H54 (cell line): ENCODE data around the gene ZNF302.
"Not testable (repeated sequence)": the region's sequence is repeated elsewhere in the genome, so short reads cannot be mapped to it uniquely, and the experiment has no call there.

Source experiments
- DNase-seq: peaks from one replicate; pipeline ENCODE4 v3.0.0; 2011; ENCODE audit warnings: low spot score, mixed read lengths; ENCODE audit not compliant: insufficient read length
- FAIRE-seq: peaks from 3 replicates; lab custom pipeline; 2011; peaks lifted over from hg19 to GRCh38; lab: Jason Lieb, UNC
- POLR2A ChIP-seq: IDR thresholded peaks from 2 replicates; pipeline ENCODE4 v1.6.1; 2011; ENCODE audit warnings: low read depth, mild to moderate bottlenecking, low read length

ZNF302 gene

GRCh38 chr19:34677386-34678084, at the start of gene ZNF302:
Gene ZNF302, plus strand, starts transcription at chr19:34677678. Its CDS starts 1,127 bp downstream, at chr19:34678805.
- DNase-seq = peak; percentile 48
- no peak for FAIRE-seq
- TF ChIP-seq POLR2A = peak; percentile 69

GRCh38 chr19:34633802-34634201, 43.7 kb upstream of the ZNF302 start:
- no peak for DNase-seq
- FAIRE-seq = no peak
- TF ChIP-seq POLR2A = no peak

GRCh38 chr19:34639491-34640085, 37.9 kb upstream of the ZNF302 start:
- TF ChIP-seq POLR2A = no peak
- peak; percentile 75 for FAIRE-seq
- no peak for DNase-seq

GRCh38 chr19:34642241-34642640, 35.2 kb upstream of the ZNF302 start:
- no peak for TF ChIP-seq POLR2A
- DNase-seq (no peak), FAIRE-seq (no peak)

GRCh38 chr19:34644991-34645461, 32.5 kb upstream of the ZNF302 start:
- DNase-seq (no peak), FAIRE-seq (no peak)
- TF ChIP-seq POLR2A = no peak

GRCh38 chr19:34645551-34645950, 31.9 kb upstream of the ZNF302 start:
- DNase-seq (no peak), FAIRE-seq (no peak)
- TF ChIP-seq POLR2A = no peak

- no peak for TF ChIP-seq POLR2A
- FAIRE-seq = no peak
- DNase-seq = no peak
Observed at GRCh38 chr19:34649886-34650543, 27.5 kb upstream of the ZNF302 start.

GRCh38 chr19:34651747-34652146, 25.7 kb upstream of the ZNF302 start:
- no peak for TF ChIP-seq POLR2A
- FAIRE-seq (no peak), DNase-seq (no peak)

GRCh38 chr19:34654796-34655195, 22.7 kb upstream of the ZNF302 start:
- FAIRE-seq (no peak), DNase-seq (no peak)
- TF ChIP-seq POLR2A = no peak

GRCh38 chr19:34655651-34656050, 21.8 kb upstream of the ZNF302 start:
- TF ChIP-seq POLR2A = no peak
- no peak for FAIRE-seq

GRCh38 chr19:34661357-34661756, 16.1 kb upstream of the ZNF302 start:
- FAIRE-seq (no peak), DNase-seq (no peak)
- no peak for TF ChIP-seq POLR2A

More at GRCh38 chr19:34655651-34656050, 21.8 kb upstream of the ZNF302 start:
- DNase-seq = no peak

GRCh38 chr19:34662919-34663318, 14.6 kb upstream of the ZNF302 start:
- TF ChIP-seq POLR2A = no peak
- FAIRE-seq = no peak
- no peak for DNase-seq

- DNase-seq = no peak
- no peak for FAIRE-seq
- no peak for TF ChIP-seq POLR2A
Observed at GRCh38 chr19:34664168-34664567, 13.3 kb upstream of the ZNF302 start.

- no peak for TF ChIP-seq POLR2A
- FAIRE-seq (no peak), DNase-seq (no peak)
Observed at GRCh38 chr19:34664870-34665269, 12.6 kb upstream of the ZNF302 start.

GRCh38 chr19:34665275-34665674, 12.2 kb upstream of the ZNF302 start:
- DNase-seq, FAIRE-seq: not testable (repeated sequence)
